Gastrocnemius medialis (tissue), 4 donors: ENCODE data around the gene LIN52. TPM values are rescaled to one million over a fixed set of nuclear protein-coding genes. Genes with fewer than 3 reads are reported as not detected.

Experiments
- ATAC-seq, 2 donors: fragments of 150-250 bp; one replicate each; pipeline ENCODE4 v1.9.1; 2016
- DNase-seq, 2 donors: peaks; one replicate each; pipeline ENCODE4 v3.0.0-alpha.2; 2019
- H3K27ac ChIP-seq, 4 donors: fragments of 200-600 bp; sonication (generic); 1 replicate in 1 of 4; 2 replicates in 3 of 4; pipeline ENCODE4 v1.5.1; 2016 to 2018; ENCODE audit warnings: mild to moderate bottlenecking in 2 of 4, moderate library complexity in 1 of 4
- H3K27me3 ChIP-seq, 3 donors: fragments of 200-600 bp; sonication (generic) in 2 of 3; 1 replicate in 1 of 3; 2 replicates in 2 of 3; pipeline versions ENCODE4 v1.5.1 to v1.6.0; 2016 to 2019; ENCODE audit warnings: mild to moderate bottlenecking in 1 of 3, moderate library complexity in 1 of 3
- H3K36me3 ChIP-seq, 2 donors: fragments of 200-600 bp; sonication (generic) in 1 of 2; one replicate each; pipeline ENCODE4 v1.5.1; 2017 to 2018
- H3K4me1 ChIP-seq, 2 donors: fragments of 200-600 bp; sonication (generic) in 1 of 2; one replicate each; pipeline ENCODE4 v1.5.1; 2016 to 2017; ENCODE audit warnings: mild to moderate bottlenecking in 2 of 2
- H3K4me3 ChIP-seq, 4 donors: fragments of 200-600 bp; sonication (generic) in 3 of 4; 1 replicate in 1 of 4; 2 replicates in 3 of 4; pipeline ENCODE4 v1.5.1; 2016 to 2019; ENCODE audit warnings: mild to moderate bottlenecking in 2 of 4
- H3K9me3 ChIP-seq, 3 donors: fragments of 200-600 bp; sonication (generic) in 2 of 3; 1 replicate in 1 of 3; 2 replicates in 2 of 3; pipeline ENCODE4 v1.5.1; 2016 to 2019
- CTCF ChIP-seq, 5 experiments: fragments of 450-650 bp in 3 of 5; fragments of 200-600 bp in 2 of 5; sonication (generic) in 2 of 5; IDR thresholded peaks in 4 of 5; conservative IDR thresholded peaks in 1 of 5; 1 replicate in 4 of 5; 2 replicates in 1 of 5; pipeline ENCODE4 v1.5.1; 2016 to 2019; ENCODE audit warnings: antibody characterized with exemption in 5 of 5, mild to moderate bottlenecking in 3 of 5, moderate library complexity in 3 of 5
- POLR2A ChIP-seq, 2 donors: fragments of 450-650 bp; IDR thresholded peaks; one replicate each; pipeline ENCODE4 v1.6.1; 2017; ENCODE audit warnings: antibody characterized with exemption in 2 of 2, mild to moderate bottlenecking in 2 of 2, moderate library complexity in 2 of 2
- in situ Hi-C, 4 donors: fragments of 200-750 bp; cut with MboI; loops; one replicate each; pipeline versions ENCODE4 v1.15.0 to v1.8.0; 2017; ENCODE audit warnings: low sequenced_read_pairs in 4 of 4
- intact Hi-C: fragments of 100-400 bp; cut with DNase I; formaldehyde crosslinking; loops from one replicate; pipeline ENCODE4 v1.15.1; 2023; ENCODE audit warnings: low total_unique reads
- total RNA-seq, 4 donors: library from RNA; depleted of rRNA; stranded (reverse); fragments of >200 nt; gene quantifications; one replicate each; pipeline versions ENCODE4 v1.1.0 to v1.2.3, GENCODE V29; 2016

Gene LIN52
- total RNA-seq, 4 donors from 2014 or later, result 3.4 to 5.6 (median 4.3) TPM

GRCh38 chr14:74160763-74161162, 76.0 kb downstream of the LIN52 start:
- Histone ChIP-seq H3K4me3 (no peak overlapping the region), H3K36me3 (no peaks in the 10 kb centered on the region), H3K27me3 (no peaks in the 10 kb centered on the region), H3K4me1 (no peaks in the 10 kb centered on the region), H3K27ac (no peak overlapping the region), H3K9me3 (no peaks in the 10 kb centered on the region)
- in situ Hi-C loops (no loop called here), intact Hi-C loops (no loop called here)
- no peak for TF ChIP-seq CTCF (IDR thresholded peaks at IDR 0.05 in 4 of 5, conservative IDR thresholded peaks at IDR 0.05 in 1 of 5)
- TF ChIP-seq POLR2A (IDR thresholded peaks at IDR 0.05), result no peak
- ATAC-seq (no peak), DNase-seq (no peak)

DNA sequence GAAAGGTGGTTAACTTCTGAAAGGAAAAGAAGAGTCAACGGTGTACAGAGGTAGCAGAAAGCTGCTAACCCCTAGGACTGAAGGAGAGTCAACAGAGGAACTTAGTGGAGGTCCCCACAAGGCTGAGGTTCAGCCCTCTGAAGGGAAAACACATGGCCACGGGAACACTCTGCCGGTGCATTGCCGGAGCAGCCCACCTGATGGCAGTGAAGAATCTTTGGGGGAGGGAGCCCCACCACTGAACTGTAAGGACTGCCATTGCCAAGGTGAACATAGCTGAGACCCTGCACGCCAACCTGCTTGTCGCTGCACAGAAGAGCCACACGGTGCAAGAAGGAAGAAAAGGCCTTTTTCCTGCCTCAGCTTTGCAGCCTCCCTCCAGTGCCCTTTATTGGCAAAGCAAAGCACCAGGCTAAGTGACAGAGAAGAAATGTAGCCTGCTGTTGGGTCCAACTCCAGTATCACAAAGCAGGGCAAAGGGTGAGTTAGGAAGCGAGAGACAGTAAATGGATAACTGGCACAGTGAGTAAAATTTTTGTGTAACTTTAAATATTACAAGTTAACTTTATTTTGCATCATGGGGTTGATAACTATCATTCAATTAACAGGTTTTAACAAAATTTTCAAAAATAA, 76.9 kb downstream of the LIN52 start:
- intact Hi-C loops (no loop called here), in situ Hi-C loops (no loop called here)
- no peak overlapping the region for H3K27ac ChIP-seq
- DNase-seq (no peak), ATAC-seq (no peak)
- no peaks in the 10 kb centered on the region for H3K27me3 ChIP-seq
- no peaks in the 10 kb centered on the region for H3K36me3 ChIP-seq
- no peaks in the 10 kb centered on the region for H3K9me3 ChIP-seq
- H3K4me3 ChIP-seq, result no peak overlapping the region
- TF ChIP-seq CTCF (IDR thresholded peaks at IDR 0.05 in 4 of 5, conservative IDR thresholded peaks at IDR 0.05 in 1 of 5) (no peak), POLR2A (IDR thresholded peaks at IDR 0.05) (no peak)
- no peaks in the 10 kb centered on the region for H3K4me1 ChIP-seq

- H3K9me3 ChIP-seq, result no peaks in the 10 kb centered on the region
- H3K4me3 ChIP-seq, result no peak overlapping the region
- no peaks in the 10 kb centered on the region for H3K27me3 ChIP-seq
- in situ Hi-C loops, result no loop called here
- H3K4me1 ChIP-seq, result no peaks in the 10 kb centered on the region
- ATAC-seq (no peak), DNase-seq (no peak)
- H3K27ac ChIP-seq, result no peak overlapping the region
- TF ChIP-seq POLR2A (IDR thresholded peaks at IDR 0.05) (no peak), CTCF (IDR thresholded peaks at IDR 0.05 in 4 of 5, conservative IDR thresholded peaks at IDR 0.05 in 1 of 5) (no peak)
- no peaks in the 10 kb centered on the region for H3K36me3 ChIP-seq
- intact Hi-C loops, result no loop called here
Observed at GRCh38 chr14:74169906-74170305, 85.2 kb downstream of the LIN52 start.

DNA sequence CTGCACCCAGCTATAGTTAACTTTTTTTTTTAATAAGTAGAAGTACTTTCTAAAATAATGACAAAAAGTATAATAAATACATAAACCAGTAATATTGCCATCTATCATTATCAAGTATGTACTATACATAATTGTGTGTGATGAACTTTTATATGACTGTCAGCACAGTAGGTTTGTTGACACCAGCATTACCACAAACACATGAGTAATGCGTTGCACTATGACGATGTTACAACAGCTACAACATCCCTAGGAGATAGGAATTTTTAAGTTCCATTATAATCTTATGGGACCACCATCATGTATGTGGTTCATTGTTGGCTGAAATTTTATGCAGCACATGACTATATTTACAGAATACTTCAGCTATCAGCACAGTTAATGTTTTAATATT, 91.6 kb downstream of the LIN52 start:
- intact Hi-C loops (no loop called here), in situ Hi-C loops (no loop called here)
- Histone ChIP-seq H3K4me1 (peaks cover 0 to 5% of the 10 kb centered on the region in 2 donors), H3K9me3 (no peaks in the 10 kb centered on the region), H3K4me3 (no peak overlapping the region), H3K27me3 (no peaks in the 10 kb centered on the region), H3K36me3 (no peaks in the 10 kb centered on the region), H3K27ac (no peak overlapping the region)
- no peak for DNase-seq
- TF ChIP-seq POLR2A (IDR thresholded peaks at IDR 0.05), result no peak
- no peak for TF ChIP-seq CTCF (IDR thresholded peaks at IDR 0.05 in 4 of 5, conservative IDR thresholded peaks at IDR 0.05 in 1 of 5)
- no peak for ATAC-seq

DNA sequence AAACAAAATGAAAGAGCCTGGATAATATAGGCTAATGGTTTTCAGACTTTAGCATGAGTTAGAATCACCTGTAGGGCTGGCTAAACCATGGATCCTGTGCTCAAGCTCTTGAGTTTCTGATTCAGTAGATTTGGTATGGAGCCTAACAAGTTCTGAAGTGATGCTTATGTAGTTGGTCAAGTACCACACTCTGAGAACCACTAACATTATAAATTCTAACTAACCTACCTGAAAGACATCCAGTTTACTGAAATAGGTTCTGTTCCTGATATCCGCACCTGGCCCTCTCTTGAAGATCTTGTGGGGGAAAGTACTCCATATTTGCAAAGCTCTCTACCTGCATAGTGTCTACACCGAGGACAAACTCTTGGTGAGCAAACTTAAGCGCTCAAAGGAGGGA, 95.1 kb downstream of the LIN52 start:
- no peak for TF ChIP-seq POLR2A (IDR thresholded peaks at IDR 0.05)
- TF ChIP-seq CTCF (IDR thresholded peaks at IDR 0.05 in 4 of 5, conservative IDR thresholded peaks at IDR 0.05 in 1 of 5), result no peak
- no peak overlapping the region for H3K4me3 ChIP-seq
- H3K27me3 ChIP-seq, result no peaks in the 10 kb centered on the region
- peaks cover 0 to 5% of the 10 kb centered on the region in 2 donors for H3K4me1 ChIP-seq
- H3K9me3 ChIP-seq, result no peaks in the 10 kb centered on the region
- H3K36me3 ChIP-seq, result no peaks in the 10 kb centered on the region
- ATAC-seq, result no peak
- no peak for DNase-seq
- in situ Hi-C loops, result no loop called here
- H3K27ac ChIP-seq, result no peak overlapping the region
- intact Hi-C loops, result no loop called here
